HepG2 (cell line): ENCODE data around the gene PRKCE. TPM values are rescaled to one million over a fixed set of nuclear protein-coding genes. Genes with fewer than 3 reads are reported as not detected.

ENCODE experiments used
- ATF4 ChIP-seq, 2 experiments: fragments of 450-650 bp in 1 of 2; sonication (generic) in 1 of 2; formaldehyde crosslinking; IDR thresholded peaks; 2 replicates each; pipeline versions ENCODE4 v1.5.0 to v1.8.0; 2020 to 2022; ENCODE audit warnings: mild to moderate bottlenecking in 1 of 2, missing genetic modification reagents in 1 of 2
- CEBPB ChIP-seq: IDR thresholded peaks from 2 replicates; pipeline ENCODE4 v1.6.1; 2011; ENCODE audit warnings: low read depth, low read length, improper control_type of control experiment, borderline replicate concordance
- CEBPG ChIP-seq: IDR thresholded peaks from 2 replicates; pipeline ENCODE4 v1.6.1; 2016
- CHCHD3 ChIP-seq: sonication (generic); formaldehyde crosslinking; IDR thresholded peaks from 2 replicates; pipeline ENCODE4 v1.8.0; 2022; ENCODE audit warnings: mild to moderate bottlenecking, missing genetic modification reagents, moderate library complexity
- FOSL2 ChIP-seq: sonication (generic); formaldehyde crosslinking; IDR thresholded peaks from 2 replicates; pipeline ENCODE4 v1.4.0; 2020; ENCODE audit warnings: missing genetic modification reagents
- FOXA1 ChIP-seq, 2 experiments: fragments of 450-650 bp in 1 of 2; sonication (generic) in 1 of 2; formaldehyde crosslinking in 1 of 2; IDR thresholded peaks; 2 replicates each; pipeline versions ENCODE4 v1.4.0 to v1.6.1; 2016 to 2020; ENCODE audit warnings: missing genetic modification reagents in 1 of 2
- FOXA3 ChIP-seq: IDR thresholded peaks from 2 replicates; pipeline ENCODE4 v1.6.1; 2016; ENCODE audit warnings: missing genetic modification reagents, missing compliant biosample characterization
- GATAD2A ChIP-seq: IDR thresholded peaks from 2 replicates; pipeline ENCODE4 v1.6.1; 2016
- HBP1 ChIP-seq: IDR thresholded peaks from 2 replicates; pipeline ENCODE4 v1.6.1; 2016; ENCODE audit warnings: low read depth, control low read depth
- MBD4 ChIP-seq: IDR thresholded peaks from 2 replicates; pipeline ENCODE4 v1.6.1; 2012; ENCODE audit warnings: low read length, inconsistent platforms, borderline replicate concordance
- MLXIP ChIP-seq: sonication (generic); formaldehyde crosslinking; IDR thresholded peaks from 2 replicates; pipeline ENCODE4 v1.9.0; 2021; ENCODE audit warnings: missing genetic modification reagents, borderline replicate concordance
- NCOA2 ChIP-seq: sonication (generic); formaldehyde crosslinking; IDR thresholded peaks from 2 replicates; pipeline ENCODE4 v1.8.0; 2022; ENCODE audit warnings: inconsistent platforms
- RAD21 ChIP-seq: fragments of 450-650 bp; formaldehyde crosslinking; IDR thresholded peaks from 2 replicates; pipeline ENCODE4 v1.5.0; 2020; ENCODE audit warnings: mild to moderate bottlenecking
- SMAD1 ChIP-seq: sonication (generic); formaldehyde crosslinking; IDR thresholded peaks from 2 replicates; pipeline ENCODE4 v1.4.0; 2020; ENCODE audit warnings: missing genetic modification reagents, low read depth, mild to moderate bottlenecking, borderline replicate concordance
- SNAI1 ChIP-seq: sonication (generic); formaldehyde crosslinking; IDR thresholded peaks from 2 replicates; pipeline ENCODE4 v1.5.0; 2020; ENCODE audit warnings: mild to moderate bottlenecking, missing genetic modification reagents, borderline replicate concordance
- SOX5 ChIP-seq: IDR thresholded peaks from 2 replicates; pipeline ENCODE4 v1.6.1; 2016; ENCODE audit warnings: borderline replicate concordance
- THAP11 ChIP-seq: IDR thresholded peaks from 2 replicates; pipeline ENCODE4 v1.6.1; 2016; ENCODE audit warnings: missing biosample characterization, missing genetic modification reagents
- ZBTB33 ChIP-seq: sonication (generic); formaldehyde crosslinking; IDR thresholded peaks from 2 replicates; pipeline ENCODE4 v1.4.0; 2020; ENCODE audit warnings: missing genetic modification reagents
- ZMYM4 ChIP-seq: sonication (generic); formaldehyde crosslinking; IDR thresholded peaks from 2 replicates; pipeline ENCODE4 v1.8.1; 2023; ENCODE audit warnings: mild to moderate bottlenecking, missing genetic modification reagents
- ZNF317 ChIP-seq: sonication (generic); formaldehyde crosslinking; IDR thresholded peaks from 2 replicates; pipeline ENCODE4 v1.5.0; 2020; ENCODE audit warnings: mild to moderate bottlenecking, missing genetic modification reagents
- ZNF724P ChIP-seq: sonication (generic); formaldehyde crosslinking; IDR thresholded peaks from 2 replicates; pipeline ENCODE4 v1.8.0; 2022; ENCODE audit warnings: missing genetic modification reagents, borderline replicate concordance
- ZNF883 ChIP-seq: sonication (generic); formaldehyde crosslinking; IDR thresholded peaks from 2 replicates; pipeline ENCODE4 v1.5.1; 2020; ENCODE audit warnings: mild to moderate bottlenecking, missing genetic modification reagents; ENCODE audit errors: not compliant biosample characterization
- polyA plus RNA-seq, 8 experiments: library from polyadenylated mRNA; depleted of rRNA in 3 of 8; stranded (reverse) in 7 of 8; unstranded in 1 of 8; fragments of >200 nt; fragmentation: Illumina TruSeq in 4 of 8; extraction: Trizol in 4 of 8; gene quantifications; 2 replicates each; pipeline versions ENCODE4 v1.2.1 to v1.2.3, GENCODE V29; 2011 to 2016; ENCODE audit warnings: low read depth in 4 of 8, missing spikeins in 1 of 8, mixed read lengths in 1 of 8; ENCODE audit not compliant: insufficient read depth in 1 of 8
- total RNA-seq, 5 experiments: library from RNA; depleted of rRNA; stranded (reverse); fragments of >200 nt; fragmentation: Illumina TruSeq; extraction: Trizol; gene quantifications; 2 replicates each; pipeline ENCODE4 v1.2.3, GENCODE V29; 2016; ENCODE audit warnings: low read depth in 1 of 5

Gene PRKCE
- total and polyA plus RNA-seq, 2 of the 13 experiments (the other 11 are each of a cell fraction or from before 2014, with no cell fraction given) = 1.0 to 3.9 TPM

GRCh38 chr2:46067501-46068305, 416.2 kb downstream of the PRKCE start (continued):
- peak in 1 of 2 experiments; percentile 96; a peak in 2 of 4 replicates for TF ChIP-seq ATF4 (CRISPR knock-in tag; IDR thresholded peaks at IDR 0.05)
- TF ChIP-seq ZMYM4 = no peak
- no peak for TF ChIP-seq HBP1 (CRISPR knock-in tag)
- no peak for TF ChIP-seq RAD21 (CRISPR knock-in tag)
- TF ChIP-seq FOSL2 = peak; percentile 60
- TF ChIP-seq ZNF317 (CRISPR knock-in tag) = peak; percentile 76; the same call in 1 of the 2 replicates
- no peak for TF ChIP-seq MBD4
- TF ChIP-seq CEBPB = peak; percentile 67; the same call in 1 of the 2 replicates
- TF ChIP-seq MLXIP (CRISPR knock-in tag) = no peak
- TF ChIP-seq FOXA1 (IDR thresholded peaks at IDR 0.05) = no peak
- no peak for TF ChIP-seq FOXA1 (CRISPR knock-in tag; IDR thresholded peaks at IDR 0.05)
- peak; percentile 32; the same call in 1 of the 2 replicates for TF ChIP-seq SOX5
- no peak for TF ChIP-seq SNAI1 (CRISPR knock-in tag)
- no peak for TF ChIP-seq ZNF883
- peak; percentile 56; the same call in 1 of the 2 replicates for TF ChIP-seq ZBTB33
- no peak for TF ChIP-seq SMAD1 (CRISPR knock-in tag)
- TF ChIP-seq NCOA2 (CRISPR knock-in tag) = peak; percentile 28; the same call in 1 of the 2 replicates
- no peak for TF ChIP-seq THAP11 (CRISPR knock-in tag)
- peak; percentile 38; the same call in 1 of the 2 replicates for TF ChIP-seq CEBPG (CRISPR knock-in tag)
- peak; percentile 53 for TF ChIP-seq GATAD2A (CRISPR knock-in tag)
- TF ChIP-seq ZNF724P (CRISPR knock-in tag) = no peak
- no peak for TF ChIP-seq CHCHD3 (CRISPR knock-in tag)
- peak; percentile 7; the same call in 1 of the 2 replicates for TF ChIP-seq FOXA3 (CRISPR knock-in tag)
